ENCODE measurements around the gene ELOVL6. TPM values are rescaled to one million over a fixed set of nuclear protein-coding genes. Genes with fewer than 3 reads are reported as not detected.

ELOVL6 gene
- total RNA-seq, 1 experiment from 2014 or later = 9.5 TPM

GRCh38 chr4:110181890-110182289 is 16.5 kb downstream of the ELOVL6 start:
- H3K4me3 ChIP-seq (ENCODE audit: low read depth, low read length) = no peak overlapping the region
- ChIA-PET CTCF (no interaction called here), POLR2A (no interaction called here)
- H3K27me3 Mint-ChIP-seq (ENCODE audit: insufficient read depth, unreplicated experiment) = no peaks in the 10 kb centered on the region
- H3K4me1 Mint-ChIP-seq (ENCODE audit: low read depth, unreplicated experiment) = peaks cover 6% of the 10 kb centered on the region
- H3K9me3 Mint-ChIP-seq (ENCODE audit: unreplicated experiment) = no peaks in the 10 kb centered on the region
- H3K4me3 Mint-ChIP-seq (ENCODE audit: unreplicated experiment) = no peak overlapping the region
- H3K36me3 Mint-ChIP-seq (ENCODE audit: insufficient read depth, unreplicated experiment) = no peaks in the 10 kb centered on the region
- H3K27ac Mint-ChIP-seq (ENCODE audit: unreplicated experiment) = no peak overlapping the region
- peaks cover 7% of the 10 kb centered on the region; the same call in 1 of the 2 replicates for H3K4me1 ChIP-seq
- H3K9me3 ChIP-seq = no peaks in the 10 kb centered on the region
- intact Hi-C loops (cut with micrococcal nuclease; ENCODE audit: unreplicated experiment) = no loop called here
- no peak for TF ChIP-seq CTCF (IDR thresholded peaks at IDR 0.05; ENCODE audit: insufficient read depth in 1 of 2, low read depth in 1 of 2, low read length in 1 of 2, severe bottlenecking in 1 of 2, unreplicated experiment in 1 of 2)
- BruUV-seq (replicated peaks) = no TSS peak
- H3K36me3 ChIP-seq (ENCODE audit: control insufficient read depth, insufficient read depth, low read length) = no peaks in the 10 kb centered on the region; the same call in 1 of the 2 replicates
- no peak for DNase-seq
- H3K27me3 ChIP-seq (replicated peaks; ENCODE audit: control insufficient read depth, insufficient read depth, low read length) = no peaks in the 10 kb centered on the region

GRCh38 chr4:110175634-110176033 is 22.8 kb downstream of the ELOVL6 start:
- Histone ChIP-seq H3K27me3 (replicated peaks; ENCODE audit: control insufficient read depth, insufficient read depth, low read length) (no peaks in the 10 kb centered on the region), H3K9me3 (no peaks in the 10 kb centered on the region), H3K36me3 (ENCODE audit: control insufficient read depth, insufficient read depth, low read length) (no peaks in the 10 kb centered on the region; the same call in 1 of the 2 replicates), H3K4me1 (peaks cover 24% of the 10 kb centered on the region), H3K4me3 (ENCODE audit: low read depth, low read length) (no peak overlapping the region)
- Mint-ChIP-seq H3K36me3 (ENCODE audit: insufficient read depth, unreplicated experiment) (no peaks in the 10 kb centered on the region), H3K4me3 (ENCODE audit: unreplicated experiment) (no peak overlapping the region), H3K27ac (ENCODE audit: unreplicated experiment) (no peak overlapping the region), H3K4me1 (ENCODE audit: low read depth, unreplicated experiment) (peaks cover 15% of the 10 kb centered on the region), H3K27me3 (ENCODE audit: insufficient read depth, unreplicated experiment) (no peaks in the 10 kb centered on the region), H3K9me3 (ENCODE audit: unreplicated experiment) (no peaks in the 10 kb centered on the region)
- POLR2A ChIA-PET = no interaction called here
- no TSS peak for BruUV-seq (replicated peaks)
- CTCF ChIA-PET = no interaction called here
- no peak for DNase-seq
- no peak for TF ChIP-seq CTCF (IDR thresholded peaks at IDR 0.05; ENCODE audit: insufficient read depth in 1 of 2, low read depth in 1 of 2, low read length in 1 of 2, severe bottlenecking in 1 of 2, unreplicated experiment in 1 of 2)
- intact Hi-C loops (cut with micrococcal nuclease; ENCODE audit: unreplicated experiment) = no loop called here

GRCh38 chr4:110172972-110173371 is 25.4 kb downstream of the ELOVL6 start:
- peak overlapping the region; percentile 25 for H3K27ac Mint-ChIP-seq (ENCODE audit: unreplicated experiment)
- CTCF ChIA-PET = no interaction called here
- intact Hi-C loops (cut with micrococcal nuclease; ENCODE audit: unreplicated experiment) = loop anchor here (1.0 to 5.0 kb wide), 3 partner anchors 20 to 123 kb away; no protein-coding TSS in a partner anchor
- DNase-seq = peak; percentile 27 to 66
- Histone ChIP-seq H3K4me3 (ENCODE audit: low read depth, low read length) (no peak overlapping the region), H3K4me1 (peaks cover 24% of the 10 kb centered on the region), H3K27me3 (replicated peaks; ENCODE audit: control insufficient read depth, insufficient read depth, low read length) (no peaks in the 10 kb centered on the region), H3K9me3 (no peaks in the 10 kb centered on the region), H3K36me3 (ENCODE audit: control insufficient read depth, insufficient read depth, low read length) (no peaks in the 10 kb centered on the region)
- no peaks in the 10 kb centered on the region for H3K9me3 Mint-ChIP-seq (ENCODE audit: unreplicated experiment)
- no TSS peak for BruUV-seq (replicated peaks)
- H3K36me3 Mint-ChIP-seq (ENCODE audit: insufficient read depth, unreplicated experiment) = no peaks in the 10 kb centered on the region
- no peaks in the 10 kb centered on the region for H3K27me3 Mint-ChIP-seq (ENCODE audit: insufficient read depth, unreplicated experiment)
- POLR2A ChIA-PET = no interaction called here
- H3K4me1 Mint-ChIP-seq (ENCODE audit: low read depth, unreplicated experiment) = peaks cover 15% of the 10 kb centered on the region
- no peak overlapping the region for H3K4me3 Mint-ChIP-seq (ENCODE audit: unreplicated experiment)
- no peak for TF ChIP-seq CTCF (IDR thresholded peaks at IDR 0.05; ENCODE audit: insufficient read depth in 1 of 2, low read depth in 1 of 2, low read length in 1 of 2, severe bottlenecking in 1 of 2, unreplicated experiment in 1 of 2)

Data from Caco-2 (cell line).